Keratinocyte (primary cell): ENCODE measurements around the gene SCRN1. TPM values are rescaled to one million over a fixed set of nuclear protein-coding genes. Genes with fewer than 3 reads are reported as not detected.

ENCODE experiments used
- DNase-seq: peaks from one replicate; pipeline ENCODE4 v3.0.0-alpha.2; 2011; ENCODE audit warnings: low read depth, missing footprints, low spot score
- FAIRE-seq: peaks from 2 replicates; lab custom pipeline; 2011; peaks lifted over from hg19 to GRCh38; lab: Jason Lieb, UNC
- H2AFZ ChIP-seq: 2 replicates; pipeline ENCODE4 v1.6.0; 2012; ENCODE audit warnings: low read length, control low read depth, inconsistent platforms; ENCODE audit not compliant: control insufficient read depth
- H3K27ac ChIP-seq: 2 replicates; pipeline ENCODE4 v1.5.1; 2011; ENCODE audit warnings: low read length; ENCODE audit not compliant: control insufficient read depth, insufficient read depth
- H3K27me3 ChIP-seq: 3 replicates; pipeline ENCODE4 v1.6.0; 2011; ENCODE audit warnings: low read length; ENCODE audit not compliant: control insufficient read depth, insufficient read depth; ENCODE audit errors: extremely low read depth
- H3K36me3 ChIP-seq, 2 experiments: 2 replicates in 1 of 2; 3 replicates in 1 of 2; pipeline ENCODE4 v1.5.1; 2011; ENCODE audit warnings: low read length in 2 of 2, mild to moderate bottlenecking in 1 of 2; ENCODE audit not compliant: control insufficient read depth in 2 of 2, insufficient read depth in 2 of 2; ENCODE audit errors: extremely low read depth in 1 of 2
- H3K4me1 ChIP-seq: 3 replicates; pipeline ENCODE4 v1.5.1; 2011; ENCODE audit warnings: low read length; ENCODE audit not compliant: control insufficient read depth, insufficient read depth; ENCODE audit errors: extremely low read depth
- H3K4me2 ChIP-seq: 3 replicates; pipeline ENCODE4 v1.6.0; 2011; ENCODE audit warnings: low read depth, low read length; ENCODE audit not compliant: control insufficient read depth, insufficient read depth; ENCODE audit errors: extremely low read depth
- H3K4me3 ChIP-seq, 3 experiments: fragments of 200-600 bp in 1 of 3; sonication (generic) in 1 of 3; 2 replicates in 2 of 3; 3 replicates in 1 of 3; pipeline ENCODE4 v1.5.1; 2011 to 2016; ENCODE audit warnings: low read length in 3 of 3, mild to moderate bottlenecking in 3 of 3, control low read depth in 2 of 3, inconsistent platforms in 1 of 3, low read depth in 1 of 3, mixed read lengths in 1 of 3, mixed run types in 1 of 3, moderate library complexity in 1 of 3; ENCODE audit not compliant: control insufficient read depth in 2 of 3, insufficient read depth in 2 of 3; ENCODE audit errors: extremely low read depth in 1 of 3
- H3K79me2 ChIP-seq: 2 replicates; pipeline ENCODE4 v1.6.0; 2012; ENCODE audit warnings: low read length; ENCODE audit not compliant: control insufficient read depth, insufficient read depth
- H3K9ac ChIP-seq: 3 replicates; pipeline ENCODE4 v1.6.0; 2011; ENCODE audit warnings: low read length; ENCODE audit not compliant: control insufficient read depth, insufficient read depth; ENCODE audit errors: extremely low read depth
- H3K9me1 ChIP-seq: 3 replicates; pipeline ENCODE4 v1.6.0; 2011; ENCODE audit warnings: low read length; ENCODE audit not compliant: control insufficient read depth, insufficient read depth; ENCODE audit errors: extremely low read depth
- H3K9me3 ChIP-seq: 2 replicates; pipeline ENCODE4 v1.5.1; 2012; ENCODE audit warnings: low read depth, low read length; ENCODE audit not compliant: control insufficient read depth
- H4K20me1 ChIP-seq: 3 replicates; pipeline ENCODE4 v1.6.0; 2011; ENCODE audit warnings: low read length; ENCODE audit not compliant: control insufficient read depth, insufficient read depth; ENCODE audit errors: extremely low read depth
- EZH2 ChIP-seq: IDR thresholded peaks from one replicate; pipeline ENCODE4 v1.6.1; 2012; ENCODE audit warnings: inconsistent platforms, mild to moderate bottlenecking, low read length, moderate library complexity
- dilution Hi-C: fragments of 300-500 bp; cut with MboI; formaldehyde crosslinking; loops from one replicate; pipeline ENCODE4 v1.7.0; 2020; ENCODE audit warnings: low sequenced_read_pairs; ENCODE audit not compliant: extremely low pct_ligation_motif_present
- polyA plus RNA-seq, 5 experiments: library from polyadenylated mRNA; depleted of rRNA in 3 of 5; stranded (reverse) in 3 of 5; stranded (forward) in 1 of 5; unstranded in 1 of 5; fragments of >200 nt; gene quantifications; 1 replicate in 1 of 5; 2 replicates in 3 of 5; 3 replicates in 1 of 5; pipeline versions ENCODE4 v1.2.1 to v1.2.3, GENCODE V29; 2011 to 2012; ENCODE audit warnings: missing spikeins in 2 of 5, low read depth in 1 of 5, low replicate concordance in 1 of 5
- TF ChIP-seq, protein P1 (sequence below), 3 experiments: IDR thresholded peaks in 1 of 3; conservative IDR thresholded peaks in 1 of 3; optimal IDR thresholded peaks in 1 of 3; 2 replicates in 2 of 3; 3 replicates in 1 of 3; pipeline versions ENCODE3 to v1.5.1; 2011; ENCODE audit warnings: low read length in 3 of 3, mild to moderate bottlenecking in 3 of 3, moderate library complexity in 2 of 3, control low read depth in 1 of 3, inconsistent platforms in 1 of 3; ENCODE audit not compliant: insufficient read depth in 2 of 3; ENCODE audit errors: extremely low read depth in 1 of 3

Gene SCRN1
- polyA plus RNA-seq, 1 donor (not counting 4 experiments of a cell fraction or from before 2014, with no cell fraction given): 52.3 TPM

- no peak for FAIRE-seq
- Histone ChIP-seq H3K27me3 (no peaks in the 10 kb centered on the region), H3K4me1 (no peaks in the 10 kb centered on the region), H3K27ac (no peak overlapping the region), H3K36me3 (peaks cover 0 to 6% of the 10 kb centered on the region in 2 experiments), H3K4me2 (no peak overlapping the region), H2AFZ (no peak overlapping the region), H3K4me3 (no peak overlapping the region), H3K9me3 (no peaks in the 10 kb centered on the region), H3K79me2 (no peaks in the 10 kb centered on the region), H4K20me1 (no peaks in the 10 kb centered on the region), H3K9ac (no peak overlapping the region), H3K9me1 (no peaks in the 10 kb centered on the region)
- no peak for TF ChIP-seq EZH2
- TF ChIP-seq, protein P1, sequence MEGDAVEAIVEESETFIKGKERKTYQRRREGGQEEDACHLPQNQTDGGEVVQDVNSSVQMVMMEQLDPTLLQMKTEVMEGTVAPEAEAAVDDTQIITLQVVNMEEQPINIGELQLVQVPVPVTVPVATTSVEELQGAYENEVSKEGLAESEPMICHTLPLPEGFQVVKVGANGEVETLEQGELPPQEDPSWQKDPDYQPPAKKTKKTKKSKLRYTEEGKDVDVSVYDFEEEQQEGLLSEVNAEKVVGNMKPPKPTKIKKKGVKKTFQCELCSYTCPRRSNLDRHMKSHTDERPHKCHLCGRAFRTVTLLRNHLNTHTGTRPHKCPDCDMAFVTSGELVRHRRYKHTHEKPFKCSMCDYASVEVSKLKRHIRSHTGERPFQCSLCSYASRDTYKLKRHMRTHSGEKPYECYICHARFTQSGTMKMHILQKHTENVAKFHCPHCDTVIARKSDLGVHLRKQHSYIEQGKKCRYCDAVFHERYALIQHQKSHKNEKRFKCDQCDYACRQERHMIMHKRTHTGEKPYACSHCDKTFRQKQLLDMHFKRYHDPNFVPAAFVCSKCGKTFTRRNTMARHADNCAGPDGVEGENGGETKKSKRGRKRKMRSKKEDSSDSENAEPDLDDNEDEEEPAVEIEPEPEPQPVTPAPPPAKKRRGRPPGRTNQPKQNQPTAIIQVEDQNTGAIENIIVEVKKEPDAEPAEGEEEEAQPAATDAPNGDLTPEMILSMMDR (optimal IDR thresholded peaks at IDR 0.05 in 1 of 3, IDR thresholded peaks at IDR 0.05 in 1 of 3, conservative IDR thresholded peaks at IDR 0.05 in 1 of 3; ENCODE audit: extremely low read depth in 1 of 3, insufficient read depth in 2 of 3, low read length in 3 of 3): no peak
- DNase-seq: no peak
- dilution Hi-C loops: no loop called here
These were observed 60.4 kb downstream of the SCRN1 start for GRCh38 chr7:29929018-29929807.

- Histone ChIP-seq H3K4me2 (no peak overlapping the region), H2AFZ (no peak overlapping the region), H3K4me3 (no peak overlapping the region), H3K36me3 (peaks cover 7 to 14% of the 10 kb centered on the region in 2 experiments), H3K27me3 (no peaks in the 10 kb centered on the region), H3K4me1 (no peaks in the 10 kb centered on the region), H3K9me3 (no peaks in the 10 kb centered on the region), H3K9me1 (no peaks in the 10 kb centered on the region), H3K9ac (no peak overlapping the region), H3K79me2 (no peaks in the 10 kb centered on the region), H4K20me1 (no peaks in the 10 kb centered on the region), H3K27ac (no peak overlapping the region)
- DNase-seq (no peak), FAIRE-seq (no peak)
- dilution Hi-C loops: no loop called here
- TF ChIP-seq, protein P1 (optimal IDR thresholded peaks at IDR 0.05 in 1 of 3, IDR thresholded peaks at IDR 0.05 in 1 of 3, conservative IDR thresholded peaks at IDR 0.05 in 1 of 3; ENCODE audit: extremely low read depth in 1 of 3, insufficient read depth in 2 of 3, low read length in 3 of 3): no peak
- TF ChIP-seq EZH2: no peak
These were observed 62.9 kb downstream of the SCRN1 start for GRCh38 chr7:29926741-29927140.
